ENCODE data around the gene PPP5C. TPM values are rescaled to one million over a fixed set of nuclear protein-coding genes. Genes with fewer than 3 reads are reported as not detected.
A peak's percentile ranks its signal among the peaks of the same experiment; 100 is the strongest.
"Not testable (repeated sequence)": the region's sequence is repeated elsewhere in the genome, so short reads cannot be mapped to it uniquely, and the experiment has no call there.

Gene PPP5C
- total RNA-seq, 2 donors from 2014 or later: 60.0 to 127 TPM

- H3K27me3 Mint-ChIP-seq: no peaks in the 10 kb centered on the region
- H3K4me3 Mint-ChIP-seq: no peak overlapping the region
- H3K4me1 Mint-ChIP-seq: peaks cover 5% of the 10 kb centered on the region
- no peak for ATAC-seq (replicated peaks)
- no peak overlapping the region for H3K27ac Mint-ChIP-seq
- H3K9me3 Mint-ChIP-seq: no peaks in the 10 kb centered on the region
- peaks cover 58% of the 10 kb centered on the region for H3K36me3 Mint-ChIP-seq (ENCODE audit: low read depth)
These were observed 20.5 kb downstream of the PPP5C start for GRCh38 chr19:46367426-46367825.

- Mint-ChIP-seq H3K36me3 (ENCODE audit: low read depth) (peaks cover 58% of the 10 kb centered on the region), H3K4me1 (peaks cover 5% of the 10 kb centered on the region), H3K4me3 (no peak overlapping the region), H3K27me3 (no peaks in the 10 kb centered on the region), H3K9me3 (no peaks in the 10 kb centered on the region), H3K27ac (no peak overlapping the region)
- ATAC-seq (replicated peaks): no peak
These were observed 21.2 kb downstream of the PPP5C start for GRCh38 chr19:46368116-46368515.

- peak; percentile 88 for ATAC-seq (replicated peaks)
- H3K9me3 Mint-ChIP-seq: no peaks in the 10 kb centered on the region
- peaks cover 5% of the 10 kb centered on the region for H3K4me1 Mint-ChIP-seq
These were observed 22.9 kb downstream of the PPP5C start for GRCh38 chr19:46369817-46370216.

GRCh38 chr19:46371371-46371901, 24.5 kb downstream of the PPP5C start:
- H3K4me1 Mint-ChIP-seq: peaks cover 5% of the 10 kb centered on the region
- peak; percentile 59 for ATAC-seq (replicated peaks)
- H3K27ac Mint-ChIP-seq: no peak overlapping the region

More at GRCh38 chr19:46369817-46370216, 22.9 kb downstream of the PPP5C start:
- Mint-ChIP-seq H3K27me3 (no peaks in the 10 kb centered on the region), H3K4me3 (no peak overlapping the region), H3K36me3 (ENCODE audit: low read depth) (peaks cover 43% of the 10 kb centered on the region), H3K27ac (no peak overlapping the region)

GRCh38 chr19:46372901-46373490, 26.1 kb downstream of the PPP5C start:
- Mint-ChIP-seq H3K4me1 (peaks cover 5% of the 10 kb centered on the region), H3K9me3 (no peaks in the 10 kb centered on the region), H3K27ac (no peak overlapping the region), H3K36me3 (ENCODE audit: low read depth) (peaks cover 43% of the 10 kb centered on the region), H3K4me3 (no peak overlapping the region), H3K27me3 (no peaks in the 10 kb centered on the region)
- ATAC-seq (replicated peaks): no peak

More at GRCh38 chr19:46371371-46371901, 24.5 kb downstream of the PPP5C start:
- H3K9me3 Mint-ChIP-seq: no peaks in the 10 kb centered on the region
- no peak overlapping the region for H3K4me3 Mint-ChIP-seq
- H3K36me3 Mint-ChIP-seq (ENCODE audit: low read depth): peaks cover 37% of the 10 kb centered on the region
- no peaks in the 10 kb centered on the region for H3K27me3 Mint-ChIP-seq

- no peak for ATAC-seq (replicated peaks)
- no peaks in the 10 kb centered on the region for H3K9me3 Mint-ChIP-seq
- no peak overlapping the region for H3K4me3 Mint-ChIP-seq
- peaks cover 5% of the 10 kb centered on the region for H3K4me1 Mint-ChIP-seq
- no peak overlapping the region for H3K27ac Mint-ChIP-seq
- H3K36me3 Mint-ChIP-seq (ENCODE audit: low read depth): peaks cover 48% of the 10 kb centered on the region
- H3K27me3 Mint-ChIP-seq: no peaks in the 10 kb centered on the region
These were observed 26.8 kb downstream of the PPP5C start for GRCh38 chr19:46373491-46374359.

GRCh38 chr19:46374536-46375475, 27.9 kb downstream of the PPP5C start:
- H3K9me3 Mint-ChIP-seq: no peaks in the 10 kb centered on the region
- H3K27ac Mint-ChIP-seq: no peak overlapping the region

GRCh38 chr19:46375476-46376067, 28.7 kb downstream of the PPP5C start:
- H3K36me3 Mint-ChIP-seq (ENCODE audit: low read depth): peaks cover 56% of the 10 kb centered on the region
- not testable (repeated sequence) for H3K4me1 Mint-ChIP-seq; ATAC-seq (replicated peaks); H3K27ac Mint-ChIP-seq; H3K4me3 Mint-ChIP-seq; H3K27me3 Mint-ChIP-seq; H3K9me3 Mint-ChIP-seq

More at GRCh38 chr19:46374536-46375475, 27.9 kb downstream of the PPP5C start:
- H3K4me3 Mint-ChIP-seq: no peak overlapping the region
- peaks cover 54% of the 10 kb centered on the region for H3K36me3 Mint-ChIP-seq (ENCODE audit: low read depth)
- H3K27me3 Mint-ChIP-seq: no peaks in the 10 kb centered on the region
- no peak for ATAC-seq (replicated peaks)
- H3K4me1 Mint-ChIP-seq: peaks cover 5% of the 10 kb centered on the region

GRCh38 chr19:46376241-46377153, 29.6 kb downstream of the PPP5C start:
- ATAC-seq (replicated peaks): no peak
- H3K36me3 Mint-ChIP-seq (ENCODE audit: low read depth): peaks cover 59% of the 10 kb centered on the region
- H3K4me3 Mint-ChIP-seq: no peak overlapping the region
- H3K27me3 Mint-ChIP-seq: no peaks in the 10 kb centered on the region
- H3K27ac Mint-ChIP-seq: no peak overlapping the region
- no peaks in the 10 kb centered on the region for H3K9me3 Mint-ChIP-seq
- H3K4me1 Mint-ChIP-seq: no peaks in the 10 kb centered on the region

- H3K4me3 Mint-ChIP-seq: no peak overlapping the region
- no peaks in the 10 kb centered on the region for H3K9me3 Mint-ChIP-seq
- no peak for ATAC-seq (replicated peaks)
- no peaks in the 10 kb centered on the region for H3K27me3 Mint-ChIP-seq
- peaks cover 76% of the 10 kb centered on the region for H3K36me3 Mint-ChIP-seq (ENCODE audit: low read depth)
- H3K4me1 Mint-ChIP-seq: no peaks in the 10 kb centered on the region
- no peak overlapping the region for H3K27ac Mint-ChIP-seq
These were observed 31.4 kb downstream of the PPP5C start for GRCh38 chr19:46378268-46378667.

- Mint-ChIP-seq H3K27me3 (no peaks in the 10 kb centered on the region), H3K27ac (no peak overlapping the region), H3K36me3 (ENCODE audit: low read depth) (peaks cover 97% of the 10 kb centered on the region), H3K4me3 (no peak overlapping the region), H3K9me3 (no peaks in the 10 kb centered on the region), H3K4me1 (no peaks in the 10 kb centered on the region)
- no peak for ATAC-seq (replicated peaks)
These were observed 33.8 kb downstream of the PPP5C start for GRCh38 chr19:46380690-46381089.

GRCh38 chr19:46381346-46381745, 34.5 kb downstream of the PPP5C start:
- Mint-ChIP-seq H3K9me3 (no peaks in the 10 kb centered on the region), H3K36me3 (ENCODE audit: low read depth) (peaks cover 97% of the 10 kb centered on the region), H3K27me3 (no peaks in the 10 kb centered on the region), H3K4me1 (no peaks in the 10 kb centered on the region), H3K27ac (no peak overlapping the region), H3K4me3 (no peak overlapping the region)
- ATAC-seq (replicated peaks): no peak

- H3K27ac Mint-ChIP-seq: no peak overlapping the region
- H3K36me3 Mint-ChIP-seq (ENCODE audit: low read depth): peaks cover 95% of the 10 kb centered on the region
- H3K27me3 Mint-ChIP-seq: no peaks in the 10 kb centered on the region
- H3K9me3 Mint-ChIP-seq: no peaks in the 10 kb centered on the region
- ATAC-seq (replicated peaks): no peak
- H3K4me3 Mint-ChIP-seq: no peak overlapping the region
- H3K4me1 Mint-ChIP-seq: no peaks in the 10 kb centered on the region
These were observed 35.0 kb downstream of the PPP5C start for GRCh38 chr19:46381756-46382345.

Measured in activated T-helper 17 cell treated with anti-CD3 and anti-CD28 coated beads, Interleukin-2, amount 50 U/mL, for 72 hours (primary cell).